ENCODE data around the gene STAT4. TPM values are rescaled to one million over a fixed set of nuclear protein-coding genes. Genes with fewer than 3 reads are reported as not detected.

The STAT4 gene
- total and polyA plus RNA-seq, 11 donors = 0.32 to 21.5 (median 1.9) TPM

GRCh38 chr2:191001624-191002023 is 149.2 kb downstream of the STAT4 start:
- Histone ChIP-seq H3K27me3 (no peaks in the 10 kb centered on the region), H3K36me3 (peaks cover 0 to 100% (median 100%) of the 10 kb centered on the region in 9 donors), H3K9me3 (no peaks in the 10 kb centered on the region), H3K4me1 (peaks cover 0 to 45% (median 0%) of the 10 kb centered on the region in 12 donors), H3K27ac (no peak overlapping the region), H3K4me3 (no peak overlapping the region)
- no peak for DNase-seq
- 92 to 94% (median 93%) methylated on average over 3 of the region's 3 CpGs for WGBS, 4 donors
- intact Hi-C loops (cut with DNase I) = no loop called here
- TF ChIP-seq CTCF (IDR thresholded peaks at IDR 0.05) = no peak
- no peak for TF ChIP-seq POLR2A (IDR thresholded peaks at IDR 0.05)
- ATAC-seq = no peak

GRCh38 chr2:191001032-191001431 is 149.8 kb downstream of the STAT4 start:
- Histone ChIP-seq H3K4me3 (no peak overlapping the region), H3K36me3 (peaks cover 0 to 100% (median 100%) of the 10 kb centered on the region in 9 donors), H3K4me1 (peaks cover 0 to 41% (median 0%) of the 10 kb centered on the region in 12 donors), H3K27me3 (no peaks in the 10 kb centered on the region), H3K9me3 (no peaks in the 10 kb centered on the region), H3K27ac (peak overlapping the region in 1 of 12 donors; percentile 7)
- peak in 2 of 4 donors; percentile 28 to 35 for ATAC-seq
- WGBS, 4 donors = 55 to 74% (median 65%) methylated on average over 2 of the region's 2 CpGs
- intact Hi-C loops (cut with DNase I) = no loop called here
- TF ChIP-seq CTCF (IDR thresholded peaks at IDR 0.05) (no peak), POLR2A (IDR thresholded peaks at IDR 0.05) (no peak)
- DNase-seq = no peak

- Histone ChIP-seq H3K27ac (peak overlapping the region in 1 of 12 donors; percentile 7), H3K9me3 (no peaks in the 10 kb centered on the region), H3K36me3 (peaks cover 0 to 100% (median 100%) of the 10 kb centered on the region in 9 donors), H3K4me3 (no peak overlapping the region), H3K4me1 (peaks cover 0 to 36% (median 0%) of the 10 kb centered on the region in 12 donors), H3K27me3 (no peaks in the 10 kb centered on the region)
- intact Hi-C loops (cut with DNase I) = no loop called here
- TF ChIP-seq CTCF (IDR thresholded peaks at IDR 0.05) (no peak), POLR2A (IDR thresholded peaks at IDR 0.05) (no peak)
- no peak for ATAC-seq
- DNase-seq = no peak
- 77 to 84% (median 82%) methylated on average over 9 of the region's 9 CpGs for WGBS, 4 donors
Measured at GRCh38 chr2:190999949-191000665, 150.7 kb downstream of the STAT4 start.

GRCh38 chr2:190999058-190999457 is 151.7 kb downstream of the STAT4 start:
- no peak for TF ChIP-seq POLR2A (IDR thresholded peaks at IDR 0.05)
- no peak for TF ChIP-seq CTCF (IDR thresholded peaks at IDR 0.05)
- no peak overlapping the region for H3K27ac ChIP-seq
- peaks cover 0 to 26% (median 0%) of the 10 kb centered on the region in 12 donors for H3K4me1 ChIP-seq
- H3K9me3 ChIP-seq = no peaks in the 10 kb centered on the region
- peaks cover 0 to 100% (median 100%) of the 10 kb centered on the region in 9 donors for H3K36me3 ChIP-seq
- intact Hi-C loops (cut with DNase I) = no loop called here
- no peaks in the 10 kb centered on the region for H3K27me3 ChIP-seq
- no peak for ATAC-seq
- no peak for DNase-seq
- WGBS, 4 donors = 89 to 91% (median 91%) methylated on average over 7 of the region's 7 CpGs
- H3K4me3 ChIP-seq = no peak overlapping the region

Data from heart left ventricle (tissue), 16 donors.